Thyroid gland (tissue), 4 donors: ENCODE results near the gene BICRA. TPM values are rescaled to one million over a fixed set of nuclear protein-coding genes. Genes with fewer than 3 reads are reported as not detected.
A peak's percentile ranks its signal among the peaks of the same experiment; 100 is the strongest.

Experiments used
- DNase-seq, 2 donors: peaks; one replicate each; pipeline ENCODE4 v3.0.0-alpha.2; 2019
- H3K27ac ChIP-seq, 3 donors: fragments of 200-600 bp; sonication (generic); 1 replicate in 2 of 3; 2 replicates in 1 of 3; pipeline ENCODE4 v1.5.1; 2016 to 2019; ENCODE audit warnings: mild to moderate bottlenecking in 1 of 3, moderate library complexity in 1 of 3
- H3K27me3 ChIP-seq: fragments of 200-600 bp; sonication (generic); one replicate; pipeline ENCODE4 v1.5.1; 2019
- H3K36me3 ChIP-seq, 2 donors: fragments of 200-600 bp; sonication (generic); one replicate each; pipeline ENCODE4 v1.5.1; 2016 to 2019
- H3K4me1 ChIP-seq, 2 donors: fragments of 200-600 bp; sonication (generic); one replicate each; pipeline ENCODE4 v1.5.1; 2017 to 2019
- H3K4me3 ChIP-seq, 3 donors: fragments of 200-600 bp; sonication (generic); replicated peaks in 1 of 3; 1 replicate in 2 of 3; 2 replicates in 1 of 3; pipeline ENCODE4 v1.5.1; 2016; ENCODE audit warnings: mild to moderate bottlenecking in 1 of 3
- H3K9me3 ChIP-seq: fragments of 200-600 bp; sonication (generic); one replicate; pipeline ENCODE4 v1.5.1; 2017
- CTCF ChIP-seq, 6 experiments: fragments of 200-600 bp in 3 of 6; fragments of 450-650 bp in 3 of 6; sonication (generic) in 3 of 6; IDR thresholded peaks; one replicate each; pipeline ENCODE4 v1.5.1; 2016 to 2019; ENCODE audit warnings: antibody characterized with exemption in 6 of 6, mild to moderate bottlenecking in 2 of 6, inconsistent platforms in 1 of 6, moderate library complexity in 1 of 6
- POLR2A ChIP-seq, 2 donors: fragments of 450-650 bp; IDR thresholded peaks; one replicate each; pipeline ENCODE4 v1.6.1; 2017; ENCODE audit warnings: antibody characterized with exemption in 2 of 2, mild to moderate bottlenecking in 2 of 2, moderate library complexity in 1 of 2
- WGBS, 2 donors: methylation state at CpG; one replicate each; pipeline ENCODE4 v1.1.5; 2017; 5-methylcytosine and 5-hydroxymethylcytosine counted together
- intact Hi-C: fragments of 100-400 bp; cut with DNase I; formaldehyde crosslinking; loops from one replicate; pipeline ENCODE4 v1.15.1; 2023
- total RNA-seq, 4 donors: library from RNA; depleted of rRNA; stranded (reverse); fragments of >200 nt; gene quantifications; one replicate each; pipeline ENCODE4 v1.2.3, GENCODE V29; 2016

The BICRA gene
- total RNA-seq = 10 to 100 TPM in 3 of 4 donors, 1 to 10 TPM in 1; 5.8 to 15.2 (median 13.2) TPM

GRCh38 chr19:47608969-47609905 is at the start of gene BICRA:
TSS of gene BICRA (plus strand) at chr19:47609134. CDS start at chr19:47673575, 64,441 bp downstream.
- Histone ChIP-seq H3K4me1 (peaks cover 15 to 28% of the 10 kb centered on the region in 2 donors), H3K27me3 (no peaks in the 10 kb centered on the region)
- 0 to 1% methylated on average over 53 to 55 of the region's 94 CpGs for WGBS, 2 donors

GRCh38 chr19:47560999-47561398 is 47.9 kb upstream of the BICRA start:
- WGBS, 2 donors = 93 to 98% methylated on average over 2 of the region's 2 CpGs
- Histone ChIP-seq H3K27me3 (no peaks in the 10 kb centered on the region), H3K9me3 (no peaks in the 10 kb centered on the region), H3K4me1 (peaks cover 0 to 9% of the 10 kb centered on the region in 2 donors), H3K27ac (no peak overlapping the region), H3K4me3 (no peak overlapping the region), H3K36me3 (no peaks in the 10 kb centered on the region)
- TF ChIP-seq POLR2A (IDR thresholded peaks at IDR 0.05) (no peak), CTCF (IDR thresholded peaks at IDR 0.05) (no peak)
- intact Hi-C loops = no loop called here
- DNase-seq = no peak

More at GRCh38 chr19:47608969-47609905, at the start of gene BICRA:
- peak; percentile 87 to 89 for DNase-seq
- intact Hi-C loops = no loop called here
- peak within 1 kb of the TSS; percentile 83 to 96 (median 92) for H3K27ac ChIP-seq
- no peak for TF ChIP-seq POLR2A (IDR thresholded peaks at IDR 0.05)
- no peak for TF ChIP-seq CTCF (IDR thresholded peaks at IDR 0.05)
- H3K36me3 ChIP-seq = no peaks in the 10 kb centered on the region
- no peaks in the 10 kb centered on the region for H3K9me3 ChIP-seq
- peak within 1 kb of the TSS; percentile 64 to 98 (median 95) for H3K4me3 ChIP-seq

- H3K4me3 ChIP-seq = no peak overlapping the region
- intact Hi-C loops = no loop called here
- H3K27ac ChIP-seq = no peak overlapping the region
- WGBS, 2 donors = 93% methylated on average over 7 of the region's 7 CpGs
- H3K36me3 ChIP-seq = no peaks in the 10 kb centered on the region
- H3K27me3 ChIP-seq = no peaks in the 10 kb centered on the region
- TF ChIP-seq POLR2A (IDR thresholded peaks at IDR 0.05) (no peak), CTCF (IDR thresholded peaks at IDR 0.05) (no peak)
- H3K9me3 ChIP-seq = no peaks in the 10 kb centered on the region
- peaks cover 0 to 9% of the 10 kb centered on the region in 2 donors for H3K4me1 ChIP-seq
- no peak for DNase-seq
Observed at GRCh38 chr19:47561440-47562057, 47.4 kb upstream of the BICRA start.

GRCh38 chr19:47564081-47564480 is 44.9 kb upstream of the BICRA start:
- no peak overlapping the region for H3K4me3 ChIP-seq
- no peaks in the 10 kb centered on the region for H3K36me3 ChIP-seq
- no peak for DNase-seq
- WGBS, 2 donors = 87 to 90% methylated on average over 3 of the region's 3 CpGs
- no peak for TF ChIP-seq CTCF (IDR thresholded peaks at IDR 0.05)
- no peak for TF ChIP-seq POLR2A (IDR thresholded peaks at IDR 0.05)
- intact Hi-C loops = no loop called here
- H3K27ac ChIP-seq = no peak overlapping the region
- H3K27me3 ChIP-seq = no peaks in the 10 kb centered on the region
- no peaks in the 10 kb centered on the region for H3K9me3 ChIP-seq
- peaks cover 0 to 15% of the 10 kb centered on the region in 2 donors for H3K4me1 ChIP-seq

- intact Hi-C loops = no loop called here
- Histone ChIP-seq H3K4me3 (no peak overlapping the region), H3K9me3 (no peaks in the 10 kb centered on the region), H3K27ac (no peak overlapping the region), H3K27me3 (no peaks in the 10 kb centered on the region), H3K4me1 (peaks cover 0 to 14% of the 10 kb centered on the region in 2 donors), H3K36me3 (no peaks in the 10 kb centered on the region)
- TF ChIP-seq CTCF (IDR thresholded peaks at IDR 0.05) = no peak
- no peak for TF ChIP-seq POLR2A (IDR thresholded peaks at IDR 0.05)
- WGBS, 2 donors = 83 to 87% methylated on average over 9 of the region's 9 CpGs
- DNase-seq = no peak
Observed at GRCh38 chr19:47569331-47569730, 39.6 kb upstream of the BICRA start.
